NCI-H526 (cell line): ENCODE measurements around the gene STKLD1.
"Not testable (repeated sequence)": the region's sequence is repeated elsewhere in the genome, so short reads cannot be mapped to it uniquely, and the experiment has no call there.

Experiments used
- DNase-seq, 2 experiments: peaks; one replicate each; lab custom pipeline; 2025; lab: John Stamatoyannopoulos, UW

Gene STKLD1

GRCh38 chr9:133375724-133376654, at the start of gene STKLD1, which contains the start of gene SURF4:
TSS of gene STKLD1 (plus strand) at chr9:133376366. CDS start at chr9:133376474, 108 bp downstream.
TSS of gene SURF4 (minus strand) at chr9:133376060. CDS start at chr9:133375969, 91 bp downstream.
- peak; percentile 65 to 95 for DNase-seq

- DNase-seq, result not testable (repeated sequence)
Measured at GRCh38 chr9:133327021-133327420, 49.1 kb upstream of the STKLD1 start.

DNA sequence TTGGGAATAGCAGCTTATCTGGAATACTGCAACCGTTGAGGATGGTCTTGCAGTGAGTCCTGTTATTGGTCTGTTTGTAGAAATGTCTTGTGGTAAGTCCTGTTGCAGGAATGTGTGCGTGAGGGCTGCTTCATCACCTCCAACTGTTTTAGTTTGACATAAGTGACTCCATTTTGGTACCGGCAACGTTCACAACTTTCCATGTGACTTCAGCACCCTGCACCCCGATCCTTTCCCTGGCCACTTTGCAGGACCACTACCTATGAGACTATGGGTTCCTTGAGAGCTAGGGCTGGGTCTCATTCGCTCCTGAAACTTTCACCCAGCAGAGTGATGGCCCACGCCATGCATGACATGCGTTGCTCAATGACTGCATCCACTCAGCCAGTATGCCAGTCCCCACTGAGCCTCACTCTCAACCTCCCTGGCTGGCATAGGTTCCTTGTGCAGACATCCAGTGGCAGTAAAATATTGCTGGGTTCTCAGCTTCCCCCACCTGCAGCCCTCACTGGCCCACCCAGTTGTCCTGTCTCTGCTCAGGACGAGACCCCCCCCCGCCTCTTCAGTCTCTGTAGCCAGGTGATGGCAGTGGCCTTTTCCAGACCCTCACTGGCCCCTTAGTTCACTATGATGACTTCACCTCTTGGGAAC, 48.2 kb upstream of the STKLD1 start:
- no peak for DNase-seq

- peak in 1 of 2 experiments; percentile 23 for DNase-seq
Measured at GRCh38 chr9:133329306-133330156, 46.6 kb upstream of the STKLD1 start.

DNA sequence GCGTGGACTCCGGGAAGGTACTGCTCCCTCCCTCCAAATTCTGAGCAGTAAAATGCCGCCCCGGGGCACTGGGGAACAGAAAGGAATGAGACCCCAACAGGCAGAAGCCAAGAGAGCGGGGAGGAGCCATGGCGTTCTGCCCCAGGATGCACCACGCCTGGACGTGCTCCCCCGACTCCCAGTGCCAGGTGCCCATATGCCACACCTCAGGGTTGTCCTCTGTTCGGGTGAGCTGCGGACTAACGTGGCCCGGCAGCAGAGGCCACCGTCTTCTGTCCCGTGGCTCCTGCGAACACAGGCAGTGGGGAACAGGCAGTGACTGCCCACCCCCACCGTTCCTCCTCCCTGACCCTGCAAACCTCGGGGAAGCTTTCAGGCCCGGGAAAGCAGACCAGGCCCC, 44.9 kb upstream of the STKLD1 start:
- DNase-seq, result no peak

DNA sequence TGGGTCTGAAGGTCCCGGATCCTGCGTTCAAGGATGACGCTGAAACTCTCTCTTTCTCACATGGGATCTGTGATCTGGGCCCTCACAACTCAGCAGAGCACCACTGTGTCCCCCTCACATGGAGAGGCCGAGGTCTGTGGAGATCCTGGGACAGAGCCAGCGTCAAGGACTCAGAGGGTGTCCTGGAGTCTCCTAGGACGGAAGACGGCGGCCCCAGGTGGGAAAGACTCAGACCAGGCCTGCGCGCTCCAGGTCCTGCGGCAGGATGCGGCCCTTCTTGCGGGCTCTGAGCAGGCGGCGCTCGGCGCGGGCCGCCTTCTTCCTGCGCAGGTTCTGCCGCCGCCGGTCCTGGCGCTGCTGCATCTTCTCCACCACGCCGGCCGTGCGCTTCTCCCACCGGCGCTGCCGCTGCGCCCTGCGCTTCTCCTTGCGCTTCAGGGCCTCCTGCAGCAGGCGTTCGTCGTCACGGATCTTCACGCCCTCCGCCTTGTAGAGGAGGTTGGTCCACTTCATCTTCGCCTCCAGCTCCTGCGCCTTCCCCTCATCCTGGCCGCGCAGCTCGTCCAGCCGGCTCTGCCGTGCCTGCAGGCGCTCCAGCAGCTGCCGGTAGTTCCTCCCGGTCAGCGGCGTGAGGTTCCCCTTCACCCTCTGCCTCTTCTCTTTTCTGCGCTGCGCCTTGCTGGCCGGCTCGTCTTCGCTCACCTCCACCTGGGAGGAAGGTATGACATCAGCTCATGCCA, 44.4 kb upstream of the STKLD1 start:
- DNase-seq, result no peak

DNA sequence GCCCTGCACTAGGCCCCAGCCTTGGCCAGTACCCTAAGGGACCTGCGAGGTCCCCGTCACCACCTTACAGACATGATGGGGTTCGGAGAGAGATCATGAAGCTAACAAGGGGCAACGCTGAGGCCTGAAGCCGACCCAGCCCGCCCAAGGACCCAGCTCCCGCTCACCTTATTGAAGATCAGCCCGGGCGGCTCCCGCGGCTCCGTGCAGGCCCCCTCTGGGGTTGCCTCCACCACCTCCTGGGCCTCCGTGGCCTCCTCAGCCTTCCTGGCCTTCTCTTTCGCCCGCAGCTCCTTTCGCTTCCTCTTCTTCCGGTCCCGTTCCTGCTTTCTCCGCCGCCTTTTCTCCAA, 43.8 kb upstream of the STKLD1 start:
- DNase-seq, result no peak

GRCh38 chr9:133333011-133333410, 43.2 kb upstream of the STKLD1 start:
- no peak for DNase-seq

DNA sequence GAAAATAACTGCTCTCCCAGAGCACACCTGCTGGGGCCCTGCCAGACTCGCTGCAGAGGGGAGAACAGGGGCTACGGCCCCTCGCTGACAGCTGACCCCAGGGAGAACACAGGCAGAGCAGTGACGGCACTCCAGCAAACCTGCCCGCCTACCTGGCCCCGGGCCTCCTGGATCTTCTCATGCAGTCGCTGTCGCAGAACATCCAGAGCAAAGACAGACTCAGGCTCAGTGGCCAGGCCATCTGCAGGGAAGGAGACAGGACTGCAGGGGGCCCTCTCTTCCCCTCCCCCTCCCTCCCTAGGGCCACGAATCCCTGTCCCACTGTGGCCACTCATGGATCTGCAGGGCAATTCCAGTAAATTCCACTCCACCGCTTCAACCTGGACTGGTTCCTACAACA, 42.6 kb upstream of the STKLD1 start:
- no peak for DNase-seq

DNA sequence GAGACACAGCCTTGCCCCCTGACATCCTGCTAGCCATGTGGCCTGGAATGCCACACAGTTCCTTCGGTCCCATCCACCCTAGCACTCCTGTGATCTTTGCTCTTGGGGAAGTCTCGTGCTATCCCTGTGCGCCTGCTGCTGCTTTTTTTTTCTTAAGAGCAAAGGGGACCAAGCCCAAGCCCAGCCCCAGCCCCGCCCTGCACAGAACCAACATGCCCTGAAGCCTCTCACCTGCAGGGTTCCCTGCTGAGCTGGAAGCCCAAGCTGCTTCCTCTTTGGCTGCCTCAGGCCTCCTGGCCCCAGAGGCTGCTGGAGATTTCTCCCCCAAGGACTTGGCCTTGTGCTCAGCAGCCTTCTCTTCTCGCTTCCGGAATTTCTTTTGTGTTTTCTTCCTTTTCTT, 42.0 kb upstream of the STKLD1 start:
- no peak for DNase-seq

DNA sequence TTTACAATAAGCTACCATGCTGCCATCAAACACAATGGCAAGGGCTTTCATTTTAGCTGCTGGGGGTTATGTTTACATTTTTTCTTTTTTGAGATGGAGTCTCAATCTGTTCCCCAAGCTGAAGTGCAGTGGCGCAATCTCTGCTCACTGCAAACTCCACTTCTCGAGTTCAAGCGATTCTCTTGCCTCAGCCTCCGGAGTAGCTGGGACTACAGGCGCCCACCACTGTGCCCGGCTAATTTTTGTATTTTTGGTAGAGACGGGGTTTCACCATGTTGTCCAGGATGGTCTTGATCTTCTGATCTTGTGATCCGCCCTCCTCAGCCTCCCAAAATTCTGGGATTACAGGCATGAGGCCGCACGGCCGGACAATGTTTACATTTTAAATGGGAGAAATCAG, 41.3 kb upstream of the STKLD1 start:
- DNase-seq, result not testable (repeated sequence)

DNA sequence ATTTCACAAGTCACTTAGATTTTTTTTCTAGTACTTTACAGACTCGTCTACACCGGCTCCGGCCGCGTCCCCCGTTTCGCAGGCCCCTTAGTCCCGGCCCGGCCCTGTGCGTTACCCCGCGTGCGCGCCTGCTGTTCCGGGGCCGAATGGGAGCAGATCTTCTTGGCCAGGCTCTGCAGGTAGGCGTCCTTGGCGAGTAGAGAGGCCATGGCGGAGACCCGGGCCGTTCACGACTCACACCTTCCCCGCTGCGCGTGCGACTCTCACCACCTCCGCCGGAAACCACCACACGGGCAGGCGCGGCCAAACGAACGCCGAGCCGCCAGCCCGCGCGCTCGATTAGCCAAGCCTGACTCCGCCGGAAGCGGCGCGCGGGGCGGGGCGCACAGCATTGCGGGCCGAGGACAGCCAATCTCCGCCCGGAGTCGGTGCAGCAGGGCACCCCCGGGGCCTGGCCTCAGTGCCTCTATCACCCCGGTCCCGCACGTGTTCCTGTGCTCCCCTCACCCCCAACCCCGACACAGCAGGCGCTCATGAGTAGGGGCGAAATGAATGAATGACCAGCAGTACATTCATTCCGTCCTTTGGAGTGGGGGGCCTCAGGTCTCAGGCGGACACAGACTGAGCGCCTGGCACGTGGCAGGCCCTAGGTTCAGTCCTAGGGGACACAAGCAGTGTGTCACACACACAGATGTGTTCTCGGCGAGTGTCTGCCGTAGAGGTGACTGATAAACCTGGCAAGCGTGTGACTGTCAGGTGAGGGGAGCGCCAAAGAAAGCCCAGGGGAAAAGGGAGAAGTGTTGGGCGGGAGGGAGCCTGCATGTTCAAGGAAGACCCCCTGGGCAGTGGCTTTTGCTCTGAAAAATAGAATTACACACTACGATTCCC, 40.0 kb upstream of the STKLD1 start, which contains the start of gene SURF6:
Gene SURF6 (minus strand): TSS at position 265 of the 888 bp plus-strand sequence. CDS start 56 bp downstream, at position 209.
- DNase-seq, result peak; percentile 55 to 90

DNA sequence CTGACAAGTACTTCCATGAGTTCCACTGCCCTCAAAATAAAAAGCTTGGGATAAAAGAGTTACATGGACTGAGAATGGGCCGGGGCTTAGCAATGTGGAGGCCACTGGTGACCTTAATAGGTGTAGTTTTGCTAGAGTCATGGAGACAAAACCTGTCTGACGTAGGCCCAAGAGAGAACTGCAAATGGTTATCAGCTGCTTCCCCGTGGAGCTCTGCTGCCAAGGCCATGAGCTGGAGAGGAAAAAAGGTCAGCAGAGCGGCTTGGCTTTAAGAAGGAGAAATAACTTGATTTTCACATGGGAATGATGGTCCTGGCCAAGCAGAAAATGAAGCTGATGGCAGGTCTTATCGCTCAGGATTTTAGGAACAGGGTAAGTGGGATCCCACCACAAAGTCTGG, 36.5 kb upstream of the STKLD1 start:
- no peak for DNase-seq

GRCh38 chr9:133340256-133340655, 35.9 kb upstream of the STKLD1 start:
- no peak for DNase-seq

GRCh38 chr9:133340916-133341315, 35.2 kb upstream of the STKLD1 start:
- no peak for DNase-seq

GRCh38 chr9:133341369-133342068, 34.6 kb upstream of the STKLD1 start:
- no peak for DNase-seq

DNA sequence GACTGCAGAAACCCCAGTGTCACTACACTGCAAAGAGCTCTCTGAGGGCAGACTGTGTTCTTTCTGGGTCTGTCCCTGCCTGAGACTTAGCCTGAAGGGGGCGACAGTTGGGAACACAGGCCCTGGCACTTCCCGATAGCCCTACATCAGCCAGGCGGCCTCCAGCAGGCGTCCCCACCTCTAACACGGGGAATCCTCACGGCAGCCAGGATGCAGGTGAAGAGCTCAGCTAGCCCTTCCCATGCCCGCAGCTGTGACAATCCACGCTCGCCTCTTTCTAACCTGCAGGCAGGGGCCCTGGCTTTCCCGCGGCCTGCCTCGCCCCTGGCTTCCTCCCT, 34.1 kb upstream of the STKLD1 start:
- peak in 1 of 2 experiments; percentile 31 for DNase-seq

DNA sequence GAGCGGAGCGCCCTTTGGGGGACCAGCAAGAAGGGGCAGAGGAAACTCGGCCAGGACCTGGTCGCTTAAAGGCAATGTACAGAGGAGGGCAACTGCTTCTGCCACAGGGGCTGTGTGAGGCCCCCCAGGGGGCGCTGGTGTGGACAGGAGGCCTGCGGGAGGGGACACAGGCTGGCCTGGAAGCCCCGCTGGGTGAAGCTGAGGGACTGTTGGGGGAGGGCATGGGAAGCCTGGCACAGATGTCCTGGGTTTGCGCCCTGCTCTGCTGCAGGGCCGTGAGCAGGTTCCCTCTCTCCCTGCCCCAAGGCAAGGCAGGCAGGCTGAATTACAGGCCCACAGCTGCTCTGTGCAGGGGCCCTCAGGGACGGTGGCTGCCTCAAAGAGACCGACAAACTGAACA, 33.6 kb upstream of the STKLD1 start:
- no peak for DNase-seq

- DNase-seq, result no peak
Measured at GRCh38 chr9:133344071-133344470, 32.1 kb upstream of the STKLD1 start.

GRCh38 chr9:133344979-133345378, 31.2 kb upstream of the STKLD1 start:
- no peak for DNase-seq
